K562 (cell line): ENCODE measurements around the gene NDP. TPM values are rescaled to one million over a fixed set of nuclear protein-coding genes. Genes with fewer than 3 reads are reported as not detected.

Source experiments
- ATAC-seq: fragments of 200-7000 bp; cut with Tn5 transposase; 3 replicates; pipeline ENCODE4 v1.9.1; 2020; ENCODE audit warnings: moderate library complexity
- BruUV-seq: library from RNA; stranded (reverse); fragments of 400-500 nt; replicated peaks from 2 replicates; lab custom pipeline; 2021; lab: Mats Ljungman, UMichigan
- CTCF ChIA-PET: fragments of 300-600 bp; formaldehyde crosslinking; extraction: SDS; loops from one replicate; lab custom pipeline; 2021; ENCODE audit warnings: low intra/inter-chr PET ratio; lab: Yijun Ruan, JAX
- POLR2A ChIA-PET: fragments of 300-600, 350-650 bp; sonication (Branson Sonifier 250); formaldehyde crosslinking; extraction: SDS; loops from one replicate; lab custom pipeline; 2021; ENCODE audit warnings: antibody characterized with exemption, inconsistent platforms; lab: Yijun Ruan, JAX
- DNase-seq, 4 experiments: peaks; one replicate each; pipeline versions ENCODE4 v3.0.0 to v3.0.0-alpha.2; 2011 to 2018; ENCODE audit warnings: low spot score in 3 of 4, mixed read lengths in 3 of 4; ENCODE audit errors: extremely low read depth in 1 of 4
- FAIRE-seq: peaks from 2 replicates; lab custom pipeline; 2011; peaks lifted over from hg19 to GRCh38; lab: Jason Lieb, UNC
- H2AFZ ChIP-seq: 2 replicates; pipeline ENCODE4 v1.6.0; 2011; ENCODE audit warnings: low read depth, low read length, control low read depth, inconsistent platforms
- H3K27ac ChIP-seq: fragments of 200-600 bp; 3 replicates; pipeline ENCODE4 v1.8.0; 2011; ENCODE audit warnings: low read depth, mild to moderate bottlenecking, control low read depth, inconsistent platforms, low read length, moderate library complexity, mixed read lengths; ENCODE audit errors: extremely low read depth
- H3K27me3 ChIP-seq, 2 experiments: fragments of 300-600 bp in 1 of 2; 2 replicates in 1 of 2; 3 replicates in 1 of 2; pipeline versions ENCODE4 v1.6.0 to v1.8.0; 2011; ENCODE audit warnings: inconsistent platforms in 2 of 2, low read length in 2 of 2, mild to moderate bottlenecking in 1 of 2, mixed read lengths in 1 of 2, moderate library complexity in 1 of 2; ENCODE audit not compliant: control insufficient read depth in 2 of 2, insufficient read depth in 2 of 2
- H3K36me3 ChIP-seq: fragments of 300-600 bp; 3 replicates; pipeline ENCODE4 v1.8.0; 2011; ENCODE audit warnings: mild to moderate bottlenecking, low read length, inconsistent platforms; ENCODE audit not compliant: control insufficient read depth, insufficient read depth
- H3K4me1 ChIP-seq, 2 experiments: fragments of 200-600 bp in 1 of 2; replicated peaks in 1 of 2; 2 replicates in 1 of 2; 3 replicates in 1 of 2; pipeline versions ENCODE4 v1.5.1 to v1.8.0; 2011; ENCODE audit warnings: inconsistent platforms in 2 of 2, low read length in 2 of 2, mild to moderate bottlenecking in 1 of 2, mixed read lengths in 1 of 2, moderate library complexity in 1 of 2; ENCODE audit not compliant: control insufficient read depth in 2 of 2, insufficient read depth in 2 of 2
- H3K4me2 ChIP-seq: 2 replicates; pipeline ENCODE4 v1.6.1; 2011; ENCODE audit warnings: low read length, control low read depth, inconsistent platforms, mixed read lengths; ENCODE audit not compliant: insufficient read depth
- H3K4me3 ChIP-seq: fragments of 200-600 bp; sonication (generic), shearing (Covaris generic); 2 replicates; pipeline ENCODE4 v1.5.1; 2016; ENCODE audit warnings: control low read depth, inconsistent platforms
- H3K79me2 ChIP-seq: fragments of 200-600 bp; 3 replicates; pipeline ENCODE4 v1.8.0; 2011; ENCODE audit warnings: low read length, inconsistent platforms; ENCODE audit not compliant: control insufficient read depth, insufficient read depth
- H3K9ac ChIP-seq, 2 experiments: 2 replicates each; pipeline versions ENCODE4 v1.6.0 to v1.6.1; 2011; ENCODE audit warnings: low read depth in 2 of 2, low read length in 2 of 2, control low read depth in 1 of 2, inconsistent platforms in 1 of 2, mild to moderate bottlenecking in 1 of 2, mixed read lengths in 1 of 2; ENCODE audit not compliant: insufficient read depth in 1 of 2
- H3K9me1 ChIP-seq: one replicate; pipeline ENCODE4 v1.6.0; 2011; ENCODE audit warnings: inconsistent platforms, mild to moderate bottlenecking, low read length, moderate library complexity; ENCODE audit not compliant: control insufficient read depth, insufficient read depth
- H3K9me3 ChIP-seq: replicated peaks from 2 replicates; pipeline ENCODE4 v1.5.1; 2011; ENCODE audit warnings: low read depth, low read length, inconsistent platforms; ENCODE audit not compliant: control insufficient read depth, insufficient read depth
- H4K20me1 ChIP-seq: replicated peaks from 2 replicates; pipeline ENCODE4 v1.6.1; 2011; ENCODE audit warnings: low read length, inconsistent platforms, mixed read lengths; ENCODE audit not compliant: control insufficient read depth, insufficient read depth
- ARID2 ChIP-seq: fragments of 450-650 bp; IDR thresholded peaks from 2 replicates; pipeline ENCODE4 v1.6.1; 2017; ENCODE audit warnings: antibody characterized with exemption, mild to moderate bottlenecking
- CLOCK ChIP-seq: fragments of 250-450 bp; sonication (Bioruptor Pico); IDR thresholded peaks from 2 replicates; pipeline ENCODE4 v1.4.0; 2020; ENCODE audit warnings: mild to moderate bottlenecking, moderate library complexity, borderline replicate concordance
- ELF4 ChIP-seq: fragments of 450-650 bp; formaldehyde crosslinking; IDR thresholded peaks from 2 replicates; pipeline ENCODE4 v1.4.0; 2022; ENCODE audit warnings: missing genetic modification characterization
- KLF1 ChIP-seq: fragments of 450-650 bp; IDR thresholded peaks from 2 replicates; pipeline ENCODE4 v1.6.1; 2016; ENCODE audit warnings: missing genetic modification characterization, missing compliant biosample characterization
- MYBL2 ChIP-seq, 2 experiments: fragments of 450-650 bp in 1 of 2; sonication (generic) in 1 of 2; formaldehyde crosslinking in 1 of 2; IDR thresholded peaks; 2 replicates each; pipeline versions ENCODE4 v1.6.1 to v1.8.1; 2017 to 2022; ENCODE audit warnings: borderline replicate concordance in 1 of 2, inconsistent platforms in 1 of 2, low read depth in 1 of 2, mild to moderate bottlenecking in 1 of 2, missing genetic modification reagents in 1 of 2, moderate library complexity in 1 of 2
- NCOR1 ChIP-seq: fragments of 450-650 bp; IDR thresholded peaks from 2 replicates; pipeline ENCODE4 v1.6.1; 2016; ENCODE audit warnings: mild to moderate bottlenecking, moderate library complexity
- PHF8 ChIP-seq: fragments of 200-600 bp; sonication (generic); IDR thresholded peaks from 2 replicates; pipeline ENCODE4 v1.6.1; 2012; ENCODE audit warnings: mixed run types, mild to moderate bottlenecking, inconsistent platforms, low read length, moderate library complexity, borderline replicate concordance
- TBL1XR1 ChIP-seq, 2 experiments: IDR thresholded peaks; 2 replicates each; pipeline ENCODE4 v1.6.1; 2012; ENCODE audit warnings: improper control_type of control experiment in 2 of 2, low read length in 2 of 2, mild to moderate bottlenecking in 1 of 2
- ZNF253 ChIP-seq: fragments of 250-450 bp; sonication (Bioruptor Pico); conservative IDR thresholded peaks from 2 replicates; pipeline ENCODE4 v1.6.1; 2021; ENCODE audit warnings: mild to moderate bottlenecking
- ZNF398 ChIP-seq: fragments of 250-450 bp; sonication (Bioruptor Pico); IDR thresholded peaks from 2 replicates; pipeline ENCODE4 v1.8.0; 2021; ENCODE audit warnings: moderate library complexity, mild to moderate bottlenecking, inconsistent platforms
- ZNF830 ChIP-seq: fragments of 250-450 bp; sonication (Bioruptor Pico); IDR thresholded peaks from 2 replicates; pipeline ENCODE4 v1.5.0; 2021; ENCODE audit warnings: mild to moderate bottlenecking
- WGBS: fragments of 100-300 bp; shearing (Covaris generic); methylation state at CpG from one replicate; pipeline ENCODE4 v1.1.6; 2016; ENCODE audit warnings: low coverage, mixed read lengths; ENCODE audit not compliant: insufficient coverage; ENCODE audit errors: missing lambda C conversion rate; 5-methylcytosine and 5-hydroxymethylcytosine counted together
- in situ Hi-C: fragments of 300-500 bp; cut with MboI; formaldehyde crosslinking; loops from 4 replicates; pipeline ENCODE4 v1.15.0; 2018; ENCODE audit warnings: inconsistent platforms, mixed read lengths
- intact Hi-C: fragments of 100-400 bp; cut with micrococcal nuclease; formaldehyde crosslinking; loops from 2 replicates; pipeline ENCODE4 v1.14.2; 2022
- polyA plus RNA-seq, 8 experiments: library from polyadenylated mRNA; depleted of rRNA in 4 of 8; stranded (reverse) in 5 of 8; unstranded in 3 of 8; fragments of >200 nt; fragmentation: Nextera tagmentation in 2 of 8; fragmentation: Illumina TruSeq in 1 of 8; extraction: Ambion mirVana in 2 of 8; extraction: Trizol in 1 of 8; gene quantifications; 2 replicates each; pipeline versions ENCODE4 v1.2.1 to v1.2.3, GENCODE V29; 2011 to 2014; ENCODE audit warnings: inconsistent platforms in 1 of 8, missing spikeins in 1 of 8
- total RNA-seq, 7 experiments: library from RNA; depleted of rRNA in 6 of 7; stranded (reverse); fragments of >200 nt in 6 of 7; fragmentation: Illumina TruSeq in 2 of 7; extraction: Trizol in 2 of 7; gene quantifications; 2 replicates each; pipeline versions ENCODE4 v1.2.1 to v1.2.3, GENCODE V29; 2011 to 2021; ENCODE audit warnings: low replicate concordance in 1 of 7
- TF ChIP-seq, protein P1 (sequence below): fragments of 450-650 bp; IDR thresholded peaks from 2 replicates; pipeline ENCODE4 v1.6.1; 2016; ENCODE audit warnings: missing biosample characterization, missing genetic modification characterization

The NDP gene
- total and polyA plus RNA-seq, 9 of the 15 experiments (the other 6 are each of a cell fraction or from before 2014, with no cell fraction given) = not detected

- FAIRE-seq (no peak), DNase-seq (no peak), ATAC-seq (no peak)
- no peaks in the 10 kb centered on the region for H3K36me3 ChIP-seq
- no peaks in the 10 kb centered on the region for H3K9me1 ChIP-seq
- H3K27ac ChIP-seq = no peak overlapping the region
- intact Hi-C loops = no loop called here
- POLR2A ChIA-PET = no interaction called here
- in situ Hi-C loops = no loop called here
- no peaks in the 10 kb centered on the region for H3K27me3 ChIP-seq
- H2AFZ ChIP-seq = no peak overlapping the region
- H3K9ac ChIP-seq = no peak overlapping the region
- H3K4me3 ChIP-seq = no peak overlapping the region
- 0% methylated on average over 2 of the region's 2 CpGs for WGBS
- TF ChIP-seq ELF4 (CRISPR knock-in tag) (no peak), ZNF830 (CRISPR knock-in tag) (no peak), TBL1XR1 (IDR thresholded peaks at IDR 0.05; ENCODE audit: low read length in 2 of 2) (no peak), ZNF398 (CRISPR knock-in tag) (no peak), NCOR1 (no peak), KLF1 (tag) (no peak), ZNF253 (CRISPR knock-in tag) (no peak), PHF8 (no peak), ARID2 (no peak), CLOCK (CRISPR knock-in tag) (no peak), MYBL2 (IDR thresholded peaks at IDR 0.05; ENCODE audit: low read depth) (no peak), MYBL2 (CRISPR knock-in tag; IDR thresholded peaks at IDR 0.05; ENCODE audit: borderline replicate concordance) (no peak)
- TF ChIP-seq, protein P1, sequence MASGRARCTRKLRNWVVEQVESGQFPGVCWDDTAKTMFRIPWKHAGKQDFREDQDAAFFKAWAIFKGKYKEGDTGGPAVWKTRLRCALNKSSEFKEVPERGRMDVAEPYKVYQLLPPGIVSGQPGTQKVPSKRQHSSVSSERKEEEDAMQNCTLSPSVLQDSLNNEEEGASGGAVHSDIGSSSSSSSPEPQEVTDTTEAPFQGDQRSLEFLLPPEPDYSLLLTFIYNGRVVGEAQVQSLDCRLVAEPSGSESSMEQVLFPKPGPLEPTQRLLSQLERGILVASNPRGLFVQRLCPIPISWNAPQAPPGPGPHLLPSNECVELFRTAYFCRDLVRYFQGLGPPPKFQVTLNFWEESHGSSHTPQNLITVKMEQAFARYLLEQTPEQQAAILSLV (tag) = no peak
- H3K79me2 ChIP-seq = no peaks in the 10 kb centered on the region
- no peaks in the 10 kb centered on the region for H4K20me1 ChIP-seq
- H3K4me1 ChIP-seq = no peaks in the 10 kb centered on the region; a peak in 1 of 5 replicates
- H3K9me3 ChIP-seq = no peaks in the 10 kb centered on the region
- no TSS peak for BruUV-seq
- CTCF ChIA-PET = no interaction called here
- H3K4me2 ChIP-seq = no peak overlapping the region
Measured at GRCh38 chrX:44010626-44011025, 37.4 kb upstream of the NDP start.
